ENCODE data around the gene GCN1. TPM values are rescaled to one million over a fixed set of nuclear protein-coding genes. Genes with fewer than 3 reads are reported as not detected.

Gene GCN1
- total RNA-seq, 1 experiment from 2014 or later = 254 TPM

DNA sequence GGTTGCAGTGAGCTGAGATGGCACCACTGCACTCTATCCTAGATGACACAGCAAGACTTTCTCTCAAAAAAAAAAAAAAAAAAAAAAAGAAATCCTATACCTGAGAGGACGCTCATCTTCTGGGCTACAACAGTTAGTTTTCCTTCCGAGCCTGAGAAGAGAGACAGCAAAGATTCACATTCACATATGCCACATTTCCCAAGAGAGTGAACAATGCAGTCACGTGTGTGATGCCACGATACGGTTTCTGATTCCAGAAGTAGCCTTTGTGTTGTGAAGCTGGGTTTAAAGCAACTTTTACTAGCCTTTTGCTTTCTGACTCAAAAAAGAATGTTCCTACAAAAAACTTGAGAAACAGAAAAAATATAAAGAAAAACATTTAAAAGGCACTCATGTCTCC lies 19.5 kb downstream of the GCN1 start:
- peaks cover 16% of the 10 kb centered on the region for H3K79me2 ChIP-seq (ENCODE audit: low read length)
- H3K27me3 ChIP-seq (ENCODE audit: low read length) = no peaks in the 10 kb centered on the region
- BruUV-seq (replicated peaks) = no TSS peak
- no peaks in the 10 kb centered on the region for H3K4me1 ChIP-seq (ENCODE audit: insufficient read depth, low read length)
- H3K36me3 ChIP-seq (ENCODE audit: low read depth, low read length) = peaks cover 87% of the 10 kb centered on the region
- no peak overlapping the region for H3K27ac ChIP-seq (ENCODE audit: low read length)
- H3K4me3 ChIP-seq (ENCODE audit: low read length) = no peak overlapping the region
- peaks cover 3% of the 10 kb centered on the region; the same call in 1 of the 2 replicates for H4K20me1 ChIP-seq (ENCODE audit: low read length)
- ATAC-seq (no peak), DNase-seq (no peak)
- H3K4me2 ChIP-seq (ENCODE audit: low read length) = no peak overlapping the region
- intact Hi-C loops (cut with micrococcal nuclease) = no loop called here
- ChIA-PET POLR2A (ENCODE audit: unreplicated experiment) (no interaction called here), CTCF (no interaction called here)
- no peaks in the 10 kb centered on the region for H3F3A ChIP-seq (ENCODE audit: low read length, unreplicated experiment)
- no peak overlapping the region for H3K9ac ChIP-seq (ENCODE audit: low read length)
- H3K9me2 ChIP-seq (replicated peaks; ENCODE audit: low read length) = no peaks in the 10 kb centered on the region
- no peaks in the 10 kb centered on the region for H3K9me3 ChIP-seq (ENCODE audit: low read length)
- TF ChIP-seq EZH2 (IDR thresholded peaks at IDR 0.05; ENCODE audit: low read length, unreplicated experiment) = no peak
- no peak overlapping the region for H2AFZ ChIP-seq (ENCODE audit: low read length)

GRCh38 chr12:120172053-120172452 lies 22.5 kb downstream of the GCN1 start:
- ChIA-PET CTCF (no interaction called here), POLR2A (ENCODE audit: unreplicated experiment) (no interaction called here)
- ATAC-seq = no peak
- Histone ChIP-seq H3F3A (ENCODE audit: low read length, unreplicated experiment) (no peaks in the 10 kb centered on the region), H3K4me3 (ENCODE audit: low read length) (no peak overlapping the region), H3K36me3 (ENCODE audit: low read depth, low read length) (peaks cover 87% of the 10 kb centered on the region), H3K9me3 (ENCODE audit: low read length) (no peaks in the 10 kb centered on the region), H4K20me1 (ENCODE audit: low read length) (no peaks in the 10 kb centered on the region), H3K4me1 (ENCODE audit: insufficient read depth, low read length) (no peaks in the 10 kb centered on the region), H3K27ac (ENCODE audit: low read length) (no peak overlapping the region), H3K79me2 (ENCODE audit: low read length) (no peaks in the 10 kb centered on the region), H3K9me2 (replicated peaks; ENCODE audit: low read length) (no peaks in the 10 kb centered on the region), H3K27me3 (ENCODE audit: low read length) (no peaks in the 10 kb centered on the region), H2AFZ (ENCODE audit: low read length) (no peak overlapping the region), H3K9ac (ENCODE audit: low read length) (no peak overlapping the region), H3K4me2 (ENCODE audit: low read length) (no peak overlapping the region)
- TF ChIP-seq EZH2phosphoT487 (IDR thresholded peaks at IDR 0.05; ENCODE audit: borderline replicate concordance, low read length) (no peak), EZH2 (IDR thresholded peaks at IDR 0.05; ENCODE audit: low read length, unreplicated experiment) (no peak)
- TF ChIP-seq, protein P1, sequence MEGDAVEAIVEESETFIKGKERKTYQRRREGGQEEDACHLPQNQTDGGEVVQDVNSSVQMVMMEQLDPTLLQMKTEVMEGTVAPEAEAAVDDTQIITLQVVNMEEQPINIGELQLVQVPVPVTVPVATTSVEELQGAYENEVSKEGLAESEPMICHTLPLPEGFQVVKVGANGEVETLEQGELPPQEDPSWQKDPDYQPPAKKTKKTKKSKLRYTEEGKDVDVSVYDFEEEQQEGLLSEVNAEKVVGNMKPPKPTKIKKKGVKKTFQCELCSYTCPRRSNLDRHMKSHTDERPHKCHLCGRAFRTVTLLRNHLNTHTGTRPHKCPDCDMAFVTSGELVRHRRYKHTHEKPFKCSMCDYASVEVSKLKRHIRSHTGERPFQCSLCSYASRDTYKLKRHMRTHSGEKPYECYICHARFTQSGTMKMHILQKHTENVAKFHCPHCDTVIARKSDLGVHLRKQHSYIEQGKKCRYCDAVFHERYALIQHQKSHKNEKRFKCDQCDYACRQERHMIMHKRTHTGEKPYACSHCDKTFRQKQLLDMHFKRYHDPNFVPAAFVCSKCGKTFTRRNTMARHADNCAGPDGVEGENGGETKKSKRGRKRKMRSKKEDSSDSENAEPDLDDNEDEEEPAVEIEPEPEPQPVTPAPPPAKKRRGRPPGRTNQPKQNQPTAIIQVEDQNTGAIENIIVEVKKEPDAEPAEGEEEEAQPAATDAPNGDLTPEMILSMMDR (conservative IDR thresholded peaks at IDR 0.05; ENCODE audit: low read depth, low read length) = no peak
- intact Hi-C loops (cut with micrococcal nuclease) = no loop called here
- DNase-seq = no peak
- BruUV-seq (replicated peaks) = no TSS peak

GRCh38 chr12:120170631-120171030 lies 23.9 kb downstream of the GCN1 start:
- ChIA-PET POLR2A (ENCODE audit: unreplicated experiment) (no interaction called here), CTCF (no interaction called here)
- TF ChIP-seq EZH2 (IDR thresholded peaks at IDR 0.05; ENCODE audit: low read length, unreplicated experiment) (no peak), EZH2phosphoT487 (IDR thresholded peaks at IDR 0.05; ENCODE audit: borderline replicate concordance, low read length) (no peak)
- TF ChIP-seq, protein P1 (conservative IDR thresholded peaks at IDR 0.05; ENCODE audit: low read depth, low read length) = no peak
- Histone ChIP-seq H3K9me3 (ENCODE audit: low read length) (no peaks in the 10 kb centered on the region), H3K4me1 (ENCODE audit: insufficient read depth, low read length) (no peaks in the 10 kb centered on the region), H3F3A (ENCODE audit: low read length, unreplicated experiment) (no peaks in the 10 kb centered on the region), H3K4me2 (ENCODE audit: low read length) (no peak overlapping the region), H3K27me3 (ENCODE audit: low read length) (no peaks in the 10 kb centered on the region), H3K9me2 (replicated peaks; ENCODE audit: low read length) (no peaks in the 10 kb centered on the region), H3K4me3 (ENCODE audit: low read length) (no peak overlapping the region), H3K36me3 (ENCODE audit: low read depth, low read length) (peaks cover 74% of the 10 kb centered on the region), H3K27ac (ENCODE audit: low read length) (no peak overlapping the region), H3K79me2 (ENCODE audit: low read length) (no peaks in the 10 kb centered on the region), H3K9ac (ENCODE audit: low read length) (no peak overlapping the region), H4K20me1 (ENCODE audit: low read length) (no peaks in the 10 kb centered on the region), H2AFZ (ENCODE audit: low read length) (no peak overlapping the region)
- no peak for DNase-seq
- ATAC-seq = no peak
- BruUV-seq (replicated peaks) = no TSS peak
- intact Hi-C loops (cut with micrococcal nuclease) = no loop called here

All from PC-3 (cell line).